HepG2 (cell line): ENCODE measurements around the gene MAP3K14. TPM values are rescaled to one million over a fixed set of nuclear protein-coding genes. Genes with fewer than 3 reads are reported as not detected.

ENCODE experiments used
- ARID2 ChIP-seq: sonication (generic); formaldehyde crosslinking; IDR thresholded peaks from 2 replicates; pipeline ENCODE4 v1.8.1; 2022; ENCODE audit warnings: mild to moderate bottlenecking, missing genetic modification reagents, borderline replicate concordance
- ATRX ChIP-seq: sonication (generic); formaldehyde crosslinking; IDR thresholded peaks from 2 replicates; pipeline ENCODE4 v1.4.0; 2020; ENCODE audit warnings: missing genetic modification reagents, borderline replicate concordance
- FOXC1 ChIP-seq: sonication (generic); formaldehyde crosslinking; IDR thresholded peaks from 2 replicates; pipeline ENCODE4 v1.8.0; 2022; ENCODE audit warnings: mild to moderate bottlenecking, missing genetic modification reagents, borderline replicate concordance
- KDM3A ChIP-seq: IDR thresholded peaks from 2 replicates; pipeline ENCODE4 v1.6.1; 2018; ENCODE audit warnings: low read depth, missing compliant biosample characterization
- PLRG1 ChIP-seq: fragments of 450-650 bp; conservative IDR thresholded peaks from 2 replicates; pipeline ENCODE4 v1.6.1; 2016
- PPARG ChIP-seq: conservative IDR thresholded peaks from 2 replicates; pipeline ENCODE4 v1.6.1; 2016; ENCODE audit warnings: missing biosample characterization, missing genetic modification reagents
- SP5 ChIP-seq: IDR thresholded peaks from 2 replicates; pipeline ENCODE4 v1.6.1; 2016; ENCODE audit warnings: low read depth, borderline replicate concordance
- SRY ChIP-seq: sonication (generic); formaldehyde crosslinking; IDR thresholded peaks from 2 replicates; pipeline ENCODE4 v1.8.0; 2022; ENCODE audit warnings: mild to moderate bottlenecking, missing genetic modification reagents
- STAG1 ChIP-seq: sonication (generic); formaldehyde crosslinking; IDR thresholded peaks from 2 replicates; pipeline ENCODE4 v1.4.0; 2020; ENCODE audit warnings: missing genetic modification reagents
- TBX2 ChIP-seq: sonication (generic); formaldehyde crosslinking; IDR thresholded peaks from 2 replicates; pipeline ENCODE4 v1.5.0; 2020; ENCODE audit warnings: missing genetic modification reagents, mild to moderate bottlenecking, borderline replicate concordance
- TOE1 ChIP-seq: sonication (generic); formaldehyde crosslinking; IDR thresholded peaks from 2 replicates; pipeline ENCODE4 v1.4.0; 2020; ENCODE audit warnings: mild to moderate bottlenecking, missing genetic modification reagents
- ZBTB20 ChIP-seq: sonication (generic); formaldehyde crosslinking; IDR thresholded peaks from 2 replicates; pipeline ENCODE4 v1.8.1; 2023; ENCODE audit warnings: missing genetic modification reagents, low read depth, mild to moderate bottlenecking, borderline replicate concordance
- ZFP41 ChIP-seq: sonication (generic); formaldehyde crosslinking; IDR thresholded peaks from 2 replicates; pipeline ENCODE4 v1.4.0; 2020; ENCODE audit warnings: mild to moderate bottlenecking, missing genetic modification reagents, borderline replicate concordance
- ZNF20 ChIP-seq: sonication (generic); formaldehyde crosslinking; IDR thresholded peaks from 2 replicates; pipeline ENCODE4 v1.4.0; 2020; ENCODE audit warnings: mild to moderate bottlenecking, moderate library complexity, missing genetic modification reagents
- ZNF33B ChIP-seq: sonication (generic); formaldehyde crosslinking; IDR thresholded peaks from 2 replicates; pipeline ENCODE4 v1.5.1; 2020; ENCODE audit warnings: mild to moderate bottlenecking, missing genetic modification reagents
- ZNF556 ChIP-seq: sonication (generic); formaldehyde crosslinking; IDR thresholded peaks from 2 replicates; pipeline ENCODE4 v1.4.0; 2020; ENCODE audit warnings: mild to moderate bottlenecking, missing genetic modification reagents, borderline replicate concordance
- ZNF75D ChIP-seq: sonication (generic); formaldehyde crosslinking; IDR thresholded peaks from 2 replicates; pipeline ENCODE4 v1.8.1; 2023; ENCODE audit warnings: missing genetic modification reagents, mild to moderate bottlenecking, borderline replicate concordance
- polyA plus RNA-seq, 8 experiments: library from polyadenylated mRNA; depleted of rRNA in 3 of 8; stranded (reverse) in 7 of 8; unstranded in 1 of 8; fragments of >200 nt; fragmentation: Illumina TruSeq in 4 of 8; extraction: Trizol in 4 of 8; gene quantifications; 2 replicates each; pipeline versions ENCODE4 v1.2.1 to v1.2.3, GENCODE V29; 2011 to 2016; ENCODE audit warnings: low read depth in 4 of 8, missing spikeins in 1 of 8, mixed read lengths in 1 of 8; ENCODE audit not compliant: insufficient read depth in 1 of 8
- total RNA-seq, 5 experiments: library from RNA; depleted of rRNA; stranded (reverse); fragments of >200 nt; fragmentation: Illumina TruSeq; extraction: Trizol; gene quantifications; 2 replicates each; pipeline ENCODE4 v1.2.3, GENCODE V29; 2016; ENCODE audit warnings: low read depth in 1 of 5
- TF ChIP-seq, protein P1 (sequence below): sonication (generic); formaldehyde crosslinking; IDR thresholded peaks from 2 replicates; pipeline ENCODE4 v1.9.0; 2021; ENCODE audit warnings: missing genetic modification reagents, borderline replicate concordance
- TF ChIP-seq, protein P2 (sequence below): sonication (generic); formaldehyde crosslinking; IDR thresholded peaks from 2 replicates; pipeline ENCODE4 v1.8.1; 2023; ENCODE audit warnings: missing genetic modification reagents, mild to moderate bottlenecking, borderline replicate concordance
- TF ChIP-seq, protein P3 (sequence below): sonication (generic); formaldehyde crosslinking; conservative IDR thresholded peaks from 2 replicates; pipeline ENCODE4 v1.4.0; 2020; ENCODE audit warnings: mild to moderate bottlenecking, missing genetic modification reagents, moderate library complexity
- TF ChIP-seq, protein P4 (sequence below): IDR thresholded peaks from 2 replicates; pipeline ENCODE4 v1.6.1; 2016; ENCODE audit warnings: low read depth, control low read depth
- TF ChIP-seq, protein P5 (sequence below): IDR thresholded peaks from 2 replicates; pipeline ENCODE4 v1.6.1; 2016; ENCODE audit warnings: low read depth

The MAP3K14 gene
- total and polyA plus RNA-seq, 2 of the 13 experiments (the other 11 are each of a cell fraction or from before 2014, with no cell fraction given): 2.6 TPM

DNA sequence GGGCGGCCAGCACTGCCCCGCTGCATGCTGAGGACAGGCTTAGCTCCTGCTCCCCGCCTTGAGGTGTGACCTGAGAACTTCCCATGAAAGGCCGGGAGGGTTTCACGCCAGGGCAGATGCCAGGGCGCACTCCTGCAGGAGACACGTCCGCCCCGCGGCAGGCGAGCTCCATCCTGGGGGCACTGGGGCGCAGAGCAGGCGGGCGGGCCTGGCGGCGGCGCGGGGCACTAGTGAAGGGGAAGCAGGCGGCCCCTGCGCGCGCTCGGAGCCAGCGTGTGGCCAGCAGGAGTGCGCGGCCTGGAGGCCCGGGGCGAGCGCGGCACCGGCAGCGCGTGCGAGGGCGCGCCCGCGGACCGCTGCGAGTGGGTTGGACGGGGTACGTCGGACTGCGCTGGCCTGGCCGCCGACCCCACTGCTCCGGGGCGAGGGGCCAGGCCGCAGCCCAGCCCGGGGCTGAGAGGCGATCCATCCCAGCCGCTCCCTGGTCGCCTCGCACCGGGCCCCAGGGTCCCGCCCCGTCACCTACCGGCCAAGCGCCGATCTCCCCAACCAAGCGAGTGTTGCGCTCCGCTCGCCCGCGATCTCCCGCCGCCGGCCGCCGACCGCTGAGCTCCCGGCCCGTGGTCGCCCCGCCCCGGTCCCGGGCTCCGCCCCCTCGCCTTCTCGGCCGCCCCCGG lies at the start of gene MAP3K14 (continued):
- TF ChIP-seq, protein P1, sequence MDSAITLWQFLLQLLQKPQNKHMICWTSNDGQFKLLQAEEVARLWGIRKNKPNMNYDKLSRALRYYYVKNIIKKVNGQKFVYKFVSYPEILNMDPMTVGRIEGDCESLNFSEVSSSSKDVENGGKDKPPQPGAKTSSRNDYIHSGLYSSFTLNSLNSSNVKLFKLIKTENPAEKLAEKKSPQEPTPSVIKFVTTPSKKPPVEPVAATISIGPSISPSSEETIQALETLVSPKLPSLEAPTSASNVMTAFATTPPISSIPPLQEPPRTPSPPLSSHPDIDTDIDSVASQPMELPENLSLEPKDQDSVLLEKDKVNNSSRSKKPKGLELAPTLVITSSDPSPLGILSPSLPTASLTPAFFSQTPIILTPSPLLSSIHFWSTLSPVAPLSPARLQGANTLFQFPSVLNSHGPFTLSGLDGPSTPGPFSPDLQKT (CRISPR knock-in tag): no peak
- TF ChIP-seq ZFP41 (CRISPR knock-in tag) (no peak), TBX2 (CRISPR knock-in tag) (no peak; the same call in 1 of the 2 replicates), PLRG1 (no peak), ZNF556 (no peak), ZNF75D (no peak), ZBTB20 (CRISPR knock-in tag) (peak; percentile 35; the same call in 1 of the 2 replicates), PPARG (no peak), KDM3A (no peak), TOE1 (CRISPR knock-in tag) (no peak), ARID2 (0 out of 2 replicates have a peak, but pooled peaks have one; percentile 69), STAG1 (CRISPR knock-in tag) (peak; percentile 16), SP5 (CRISPR knock-in tag) (no peak), FOXC1 (0 out of 2 replicates have a peak, but pooled peaks have one; percentile 52), ATRX (CRISPR knock-in tag) (no peak), SRY (CRISPR knock-in tag) (no peak; the same call in 1 of the 2 replicates), ZNF20 (CRISPR knock-in tag) (no peak), ZNF33B (CRISPR knock-in tag) (no peak)
- TF ChIP-seq, protein P2, sequence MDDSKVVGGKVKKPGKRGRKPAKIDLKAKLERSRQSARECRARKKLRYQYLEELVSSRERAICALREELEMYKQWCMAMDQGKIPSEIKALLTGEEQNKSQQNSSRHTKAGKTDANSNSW (CRISPR knock-in tag): no peak
- TF ChIP-seq, protein P3, sequence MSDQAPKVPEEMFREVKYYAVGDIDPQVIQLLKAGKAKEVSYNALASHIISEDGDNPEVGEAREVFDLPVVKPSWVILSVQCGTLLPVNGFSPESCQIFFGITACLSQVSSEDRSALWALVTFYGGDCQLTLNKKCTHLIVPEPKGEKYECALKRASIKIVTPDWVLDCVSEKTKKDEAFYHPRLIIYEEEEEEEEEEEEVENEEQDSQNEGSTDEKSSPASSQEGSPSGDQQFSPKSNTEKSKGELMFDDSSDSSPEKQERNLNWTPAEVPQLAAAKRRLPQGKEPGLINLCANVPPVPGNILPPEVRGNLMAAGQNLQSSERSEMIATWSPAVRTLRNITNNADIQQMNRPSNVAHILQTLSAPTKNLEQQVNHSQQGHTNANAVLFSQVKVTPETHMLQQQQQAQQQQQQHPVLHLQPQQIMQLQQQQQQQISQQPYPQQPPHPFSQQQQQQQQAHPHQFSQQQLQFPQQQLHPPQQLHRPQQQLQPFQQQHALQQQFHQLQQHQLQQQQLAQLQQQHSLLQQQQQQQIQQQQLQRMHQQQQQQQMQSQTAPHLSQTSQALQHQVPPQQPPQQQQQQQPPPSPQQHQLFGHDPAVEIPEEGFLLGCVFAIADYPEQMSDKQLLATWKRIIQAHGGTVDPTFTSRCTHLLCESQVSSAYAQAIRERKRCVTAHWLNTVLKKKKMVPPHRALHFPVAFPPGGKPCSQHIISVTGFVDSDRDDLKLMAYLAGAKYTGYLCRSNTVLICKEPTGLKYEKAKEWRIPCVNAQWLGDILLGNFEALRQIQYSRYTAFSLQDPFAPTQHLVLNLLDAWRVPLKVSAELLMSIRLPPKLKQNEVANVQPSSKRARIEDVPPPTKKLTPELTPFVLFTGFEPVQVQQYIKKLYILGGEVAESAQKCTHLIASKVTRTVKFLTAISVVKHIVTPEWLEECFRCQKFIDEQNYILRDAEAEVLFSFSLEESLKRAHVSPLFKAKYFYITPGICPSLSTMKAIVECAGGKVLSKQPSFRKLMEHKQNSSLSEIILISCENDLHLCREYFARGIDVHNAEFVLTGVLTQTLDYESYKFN (CRISPR knock-in tag): no peak; the same call in 1 of the 2 replicates
- TF ChIP-seq, protein P4, sequence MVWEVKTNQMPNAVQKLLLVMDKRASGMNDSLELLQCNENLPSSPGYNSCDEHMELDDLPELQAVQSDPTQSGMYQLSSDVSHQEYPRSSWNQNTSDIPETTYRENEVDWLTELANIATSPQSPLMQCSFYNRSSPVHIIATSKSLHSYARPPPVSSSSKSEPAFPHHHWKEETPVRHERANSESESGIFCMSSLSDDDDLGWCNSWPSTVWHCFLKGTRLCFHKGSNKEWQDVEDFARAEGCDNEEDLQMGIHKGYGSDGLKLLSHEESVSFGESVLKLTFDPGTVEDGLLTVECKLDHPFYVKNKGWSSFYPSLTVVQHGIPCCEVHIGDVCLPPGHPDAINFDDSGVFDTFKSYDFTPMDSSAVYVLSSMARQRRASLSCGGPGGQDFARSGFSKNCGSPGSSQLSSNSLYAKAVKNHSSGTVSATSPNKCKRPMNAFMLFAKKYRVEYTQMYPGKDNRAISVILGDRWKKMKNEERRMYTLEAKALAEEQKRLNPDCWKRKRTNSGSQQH (CRISPR knock-in tag): 0 out of 2 replicates have a peak, but pooled peaks have one; percentile 40
- TF ChIP-seq, protein P5, sequence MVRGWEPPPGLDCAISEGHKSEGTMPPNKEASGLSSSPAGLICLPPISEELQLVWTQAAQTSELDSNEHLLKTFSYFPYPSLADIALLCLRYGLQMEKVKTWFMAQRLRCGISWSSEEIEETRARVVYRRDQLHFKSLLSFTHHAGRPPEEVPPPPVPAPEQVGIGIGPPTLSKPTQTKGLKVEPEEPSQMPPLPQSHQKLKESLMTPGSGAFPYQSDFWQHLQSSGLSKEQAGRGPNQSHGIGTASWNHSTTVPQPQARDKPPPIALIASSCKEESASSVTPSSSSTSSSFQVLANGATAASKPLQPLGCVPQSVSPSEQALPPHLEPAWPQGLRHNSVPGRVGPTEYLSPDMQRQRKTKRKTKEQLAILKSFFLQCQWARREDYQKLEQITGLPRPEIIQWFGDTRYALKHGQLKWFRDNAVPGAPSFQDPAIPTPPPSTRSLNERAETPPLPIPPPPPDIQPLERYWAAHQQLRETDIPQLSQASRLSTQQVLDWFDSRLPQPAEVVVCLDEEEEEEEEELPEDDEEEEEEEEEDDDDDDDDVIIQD: no peak; the same call in 1 of the 2 replicates
